PC-9 (cell line): ENCODE measurements around the gene PARP3. TPM values are rescaled to one million over a fixed set of nuclear protein-coding genes. Genes with fewer than 3 reads are reported as not detected.

Experiments used
- BruUV-seq: library from RNA; stranded (reverse); fragments of 400-500 nt; replicated peaks from 2 replicates; lab custom pipeline; 2021; lab: Mats Ljungman, UMichigan
- CTCF ChIA-PET: fragments of 300-600 bp; sonication (Branson Sonifier 250); formaldehyde crosslinking; loops from one replicate; lab custom pipeline; 2022; ENCODE audit warnings: antibody characterized with exemption; lab: Charles Lee
- POLR2A ChIA-PET: fragments of 300-600 bp; sonication (Branson Sonifier 250); formaldehyde crosslinking; loops from one replicate; lab custom pipeline; 2022; ENCODE audit warnings: antibody characterized with exemption; ENCODE audit not compliant: unreplicated experiment; lab: Charles Lee
- DNase-seq, 2 experiments: peaks; one replicate each; pipeline versions ENCODE4 v3.0.0 to v3.0.0-alpha.2; 2015 to 2022; ENCODE audit warnings: mixed read lengths in 1 of 2
- H2AFZ ChIP-seq: fragments of 200-600 bp; sonication (generic); 2 replicates; pipeline ENCODE4 v1.8.1; 2017; ENCODE audit warnings: antibody characterized with exemption
- H3F3A ChIP-seq: fragments of 200-600 bp; sonication (generic); 2 replicates; pipeline ENCODE4 v1.8.1; 2017; ENCODE audit warnings: antibody characterized with exemption, mild to moderate bottlenecking, low read depth; ENCODE audit not compliant: insufficient read depth
- H3K27ac ChIP-seq: fragments of 200-600 bp; sonication (generic); 2 replicates; pipeline ENCODE4 v1.6.1; 2016; ENCODE audit warnings: mixed run types
- H3K27me3 ChIP-seq: fragments of 200-600 bp; sonication (generic); 2 replicates; pipeline ENCODE4 v1.6.1; 2016; ENCODE audit warnings: low read depth, mixed run types; ENCODE audit not compliant: insufficient read depth
- H3K36me3 ChIP-seq: fragments of 200-600 bp; sonication (generic); 2 replicates; pipeline ENCODE4 v1.6.1; 2016; ENCODE audit warnings: low read depth, mixed run types
- H3K4me1 ChIP-seq: fragments of 200-600 bp; sonication (generic); replicated peaks from 2 replicates; pipeline ENCODE4 v1.6.1; 2016; ENCODE audit warnings: mixed run types; ENCODE audit not compliant: insufficient read depth
- H3K4me2 ChIP-seq: fragments of 200-600 bp; sonication (generic); 2 replicates; pipeline ENCODE4 v1.6.1; 2017; ENCODE audit warnings: mixed run types
- H3K4me3 ChIP-seq: fragments of 200-600 bp; sonication (generic); 2 replicates; pipeline ENCODE4 v1.6.1; 2016; ENCODE audit warnings: mixed run types
- H3K79me2 ChIP-seq: fragments of 200-600 bp; sonication (generic); 2 replicates; pipeline ENCODE4 v1.6.1; 2017; ENCODE audit warnings: low read depth, mixed run types
- H3K9me2 ChIP-seq: fragments of 200-600 bp; sonication (generic); 2 replicates; pipeline ENCODE4 v1.8.1; 2017; ENCODE audit warnings: mild to moderate bottlenecking; ENCODE audit not compliant: insufficient read depth
- H3K9me3 ChIP-seq: fragments of 200-600 bp; sonication (generic); 2 replicates; pipeline ENCODE4 v1.8.1; 2016; ENCODE audit warnings: low read depth; ENCODE audit not compliant: insufficient read depth
- H4K20me1 ChIP-seq: fragments of 200-600 bp; sonication (generic); 2 replicates; pipeline ENCODE4 v1.8.1; 2017; ENCODE audit not compliant: insufficient read depth
- CTCF ChIP-seq: fragments of 200-600 bp; sonication (generic); conservative IDR thresholded peaks from 2 replicates; pipeline ENCODE4 v1.6.1; 2017; ENCODE audit warnings: mixed run types, antibody characterized with exemption, mild to moderate bottlenecking, moderate library complexity
- EZH2 ChIP-seq: fragments of 200-600 bp; sonication (generic); IDR thresholded peaks from 2 replicates; pipeline ENCODE4 v1.8.0; 2017; ENCODE audit warnings: antibody characterized with exemption, low read depth
- intact Hi-C: fragments of 100-400 bp; cut with micrococcal nuclease; formaldehyde crosslinking; loops from one replicate; pipeline ENCODE4 v1.10.0; 2022; ENCODE audit not compliant: unreplicated experiment
- total RNA-seq: library from RNA; stranded (reverse); gene quantifications from 2 replicates; pipeline ENCODE4 v1.2.3, GENCODE V29; 2021

PARP3 gene
- total RNA-seq, 1 experiment from 2014 or later, result 24.4 TPM

DNA sequence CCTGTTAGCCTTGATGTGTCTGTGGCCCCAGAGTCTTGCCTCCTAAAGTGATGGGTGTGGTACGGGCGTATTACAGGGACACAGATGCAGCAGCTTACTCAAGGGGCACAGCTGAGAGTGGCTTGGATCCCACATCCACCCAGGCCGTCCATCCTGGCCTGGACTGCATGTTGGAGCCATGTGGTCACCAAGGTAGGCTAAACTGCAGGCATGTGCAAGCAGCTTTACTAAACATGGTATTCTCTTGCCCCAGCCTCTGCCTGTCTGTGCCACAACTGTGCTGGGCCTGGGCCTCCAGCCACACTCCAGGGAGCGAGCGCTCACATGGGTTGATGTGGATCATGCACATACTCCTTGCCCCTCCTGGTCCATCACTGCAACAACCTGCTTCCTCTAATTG, 7.0 kb downstream of the PARP3 start:
- POLR2A ChIA-PET, result no interaction called here
- H3K79me2 ChIP-seq, result no peaks in the 10 kb centered on the region
- CTCF ChIA-PET, result interaction anchor here (0.7 kb wide), 1 partner anchor 275 kb away, joined by 3 read pairs; no protein-coding TSS in a partner anchor

GRCh38 chr3:51950899-51951298, 8.7 kb downstream of the PARP3 start:
- no TSS peak for BruUV-seq
- ChIA-PET POLR2A (no interaction called here), CTCF (interaction anchor here (0.6 kb wide), 1 partner anchor 195 kb away, joined by 3 read pairs; no protein-coding TSS in a partner anchor)
- Histone ChIP-seq H3K4me1 (peaks cover 4% of the 10 kb centered on the region; the same call in 1 of the 2 replicates), H3K79me2 (no peaks in the 10 kb centered on the region), H3K9me3 (no peaks in the 10 kb centered on the region), H3K4me2 (no peak overlapping the region), H3K27me3 (no peaks in the 10 kb centered on the region; the same call in 1 of the 2 replicates), H3K27ac (no peak overlapping the region), H3K9me2 (no peaks in the 10 kb centered on the region), H4K20me1 (no peaks in the 10 kb centered on the region), H3K4me3 (no peak overlapping the region), H3F3A (no peaks in the 10 kb centered on the region), H3K36me3 (no peaks in the 10 kb centered on the region), H2AFZ (no peak overlapping the region)
- TF ChIP-seq CTCF (no peak), EZH2 (no peak)
- DNase-seq, result no peak
- intact Hi-C loops, result no loop called here

More for the DNA sequence above, 7.0 kb downstream of the PARP3 start:
- Histone ChIP-seq H3K9me2 (no peaks in the 10 kb centered on the region), H4K20me1 (no peaks in the 10 kb centered on the region), H3K27me3 (no peaks in the 10 kb centered on the region), H3K36me3 (no peaks in the 10 kb centered on the region), H3K9me3 (no peaks in the 10 kb centered on the region), H2AFZ (no peak overlapping the region), H3F3A (no peaks in the 10 kb centered on the region), H3K4me1 (peaks cover 4% of the 10 kb centered on the region; the same call in 1 of the 2 replicates), H3K4me3 (no peak overlapping the region), H3K4me2 (no peak overlapping the region), H3K27ac (no peak overlapping the region)
- TF ChIP-seq CTCF, result no peak
- no peak for TF ChIP-seq EZH2
- no TSS peak for BruUV-seq
- intact Hi-C loops, result no loop called here
- no peak for DNase-seq

DNA sequence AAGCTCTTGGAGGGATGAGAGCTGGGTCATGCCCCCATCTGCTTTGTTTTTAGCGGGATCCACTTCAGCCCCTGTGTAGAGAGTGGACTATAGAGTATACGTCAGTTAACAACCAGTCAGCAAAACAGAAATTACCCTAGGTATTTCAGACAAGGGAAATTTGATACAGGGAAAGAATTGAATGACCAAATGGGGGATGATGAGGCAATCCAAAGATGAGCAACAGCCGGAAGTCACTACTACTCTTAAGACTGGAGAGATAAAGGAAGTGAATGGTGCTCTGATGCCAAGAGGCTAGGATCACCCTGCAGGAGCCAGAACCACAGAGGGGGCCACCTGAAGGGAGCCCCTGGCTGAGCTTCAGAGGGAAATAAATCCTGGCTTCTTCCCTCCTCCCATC, 11.3 kb downstream of the PARP3 start:
- no peak overlapping the region for H3K27ac ChIP-seq

More for the DNA sequence above, 11.3 kb downstream of the PARP3 start:
- Histone ChIP-seq H3F3A (no peaks in the 10 kb centered on the region), H3K79me2 (no peaks in the 10 kb centered on the region), H3K4me2 (no peak overlapping the region), H3K4me1 (peaks cover 4% of the 10 kb centered on the region; the same call in 1 of the 2 replicates), H2AFZ (no peak overlapping the region), H4K20me1 (no peaks in the 10 kb centered on the region), H3K4me3 (no peak overlapping the region), H3K36me3 (no peaks in the 10 kb centered on the region), H3K9me2 (no peaks in the 10 kb centered on the region), H3K27me3 (no peaks in the 10 kb centered on the region; the same call in 1 of the 2 replicates), H3K9me3 (no peaks in the 10 kb centered on the region)
- POLR2A ChIA-PET, result no interaction called here
- intact Hi-C loops, result no loop called here
- DNase-seq, result peak in 1 of 2 experiments; percentile 58
- no TSS peak for BruUV-seq
- CTCF ChIA-PET, result no interaction called here
- TF ChIP-seq CTCF (no peak), EZH2 (no peak)
